AML-193 (cell line): ENCODE measurements around the gene RSKR.
"Not testable (repeated sequence)": the region's sequence is repeated elsewhere in the genome, so short reads cannot be mapped to it uniquely, and the experiment has no call there.

Experiments
- DNase-seq, 2 experiments: peaks; one replicate each; lab custom pipeline; 2025; lab: John Stamatoyannopoulos, UW

RSKR gene, protein sequence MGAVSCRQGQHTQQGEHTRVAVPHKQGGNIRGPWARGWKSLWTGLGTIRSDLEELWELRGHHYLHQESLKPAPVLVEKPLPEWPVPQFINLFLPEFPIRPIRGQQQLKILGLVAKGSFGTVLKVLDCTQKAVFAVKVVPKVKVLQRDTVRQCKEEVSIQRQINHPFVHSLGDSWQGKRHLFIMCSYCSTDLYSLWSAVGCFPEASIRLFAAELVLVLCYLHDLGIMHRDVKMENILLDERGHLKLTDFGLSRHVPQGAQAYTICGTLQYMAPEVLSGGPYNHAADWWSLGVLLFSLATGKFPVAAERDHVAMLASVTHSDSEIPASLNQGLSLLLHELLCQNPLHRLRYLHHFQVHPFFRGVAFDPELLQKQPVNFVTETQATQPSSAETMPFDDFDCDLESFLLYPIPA

DNA sequence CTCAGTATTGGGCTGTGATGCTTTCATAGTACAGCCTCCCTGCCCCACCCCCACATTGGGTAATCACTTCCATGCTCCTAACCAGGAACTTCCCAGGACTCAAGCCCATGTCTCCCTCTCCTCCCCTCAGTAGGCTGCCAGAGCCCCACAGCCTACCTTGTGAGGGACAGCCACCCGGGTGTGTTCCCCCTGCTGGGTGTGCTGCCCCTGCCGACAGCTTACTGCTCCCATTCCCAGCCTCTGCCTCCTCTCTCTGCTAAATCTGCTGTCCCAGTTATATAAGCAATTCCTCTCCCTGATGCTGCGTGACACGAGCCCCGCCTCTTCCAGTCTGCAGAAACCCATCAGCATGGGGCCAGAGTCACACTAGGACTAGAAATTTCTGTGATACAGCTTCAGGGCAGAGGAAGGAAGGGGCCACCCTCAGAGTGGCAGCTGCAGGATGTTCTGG, at the start of gene RSKR:
RSKR (minus strand) TSS at position 255 of the 451 bp plus-strand sequence; CDS start at position 231, 24 bp downstream.
- no peak for DNase-seq

DNA sequence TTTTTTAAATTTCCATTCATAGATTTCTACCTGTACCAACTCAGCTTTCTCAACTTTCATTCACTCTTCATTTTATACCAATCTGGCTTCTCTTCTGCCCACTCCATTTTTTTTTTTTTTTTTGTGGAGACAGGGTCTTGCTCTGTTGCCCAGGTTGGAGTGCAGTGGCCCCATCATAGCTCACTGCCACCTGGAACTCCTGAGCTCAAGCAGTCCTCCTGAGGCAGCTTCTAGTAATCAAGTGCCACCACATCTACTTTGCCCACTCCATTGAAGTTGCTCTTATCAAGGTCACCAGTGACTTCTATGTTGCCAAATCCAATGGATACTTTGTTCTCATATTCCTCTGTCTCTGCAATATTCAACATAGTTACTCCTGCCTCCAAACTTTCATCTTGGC, 49.7 kb upstream of the RSKR start:
- no peak for DNase-seq

DNA sequence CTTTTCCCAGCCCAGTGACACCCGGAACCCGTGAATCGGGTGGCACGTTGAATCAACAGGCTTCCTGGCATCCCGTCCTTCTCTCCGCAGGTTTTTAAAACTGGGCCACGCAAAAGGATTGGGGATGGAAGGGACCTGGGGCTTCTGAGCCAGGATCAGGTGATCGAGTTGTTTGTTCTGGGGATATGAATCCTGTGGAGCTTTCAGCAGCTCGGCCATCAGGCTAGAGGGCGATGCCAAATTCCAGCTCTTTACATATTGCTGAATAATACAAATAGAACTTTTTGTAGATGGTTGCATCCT, 48.5 kb upstream of the RSKR start:
- no peak for DNase-seq

DNA sequence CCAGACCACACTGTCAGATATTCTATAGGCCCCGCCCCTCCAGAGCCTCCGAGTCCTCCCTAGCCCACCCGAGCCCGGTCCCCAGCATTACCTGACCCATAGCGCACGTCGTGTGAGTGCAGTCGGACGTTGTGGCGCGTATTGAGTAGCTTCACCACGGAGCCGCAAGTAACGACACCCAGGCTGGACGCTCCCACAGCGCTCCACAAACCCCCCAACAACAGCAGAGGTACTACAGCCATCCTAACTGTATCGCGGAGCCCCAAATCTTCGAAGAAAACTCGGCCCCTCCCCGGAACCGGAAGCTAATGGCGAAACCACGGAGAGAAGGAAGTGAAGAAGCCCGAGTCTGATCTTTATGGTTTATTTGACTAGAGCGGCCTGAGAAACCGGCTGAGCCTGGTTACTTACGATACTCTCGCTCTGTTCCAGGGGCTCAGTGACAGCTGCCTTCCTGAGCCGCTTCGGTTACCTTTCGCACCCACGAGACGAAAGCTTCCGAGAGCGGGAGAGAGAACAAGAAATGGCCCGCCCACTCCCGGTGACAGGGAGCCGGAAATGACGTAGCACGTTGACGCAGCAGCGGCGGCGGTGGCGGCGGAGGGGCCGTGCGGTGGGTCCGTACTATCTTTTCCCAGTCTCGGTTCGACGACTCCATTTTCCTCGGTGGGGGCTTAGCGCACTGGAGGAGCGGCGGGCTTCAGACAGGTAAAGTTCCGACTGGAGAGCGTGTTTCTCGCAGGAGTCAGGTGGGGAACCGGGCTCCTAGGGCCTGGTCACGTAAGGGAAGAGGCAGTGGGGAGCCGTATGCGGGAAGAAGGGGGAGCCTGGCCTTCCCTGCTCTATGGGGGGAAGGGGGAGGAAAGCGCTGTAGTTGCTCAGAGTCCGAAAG, 47.9 kb upstream of the RSKR start, which contains the start of the genes SDF2 and SUPT6H:
SDF2 (minus strand) TSS at position 272 of the 892 bp plus-strand sequence; CDS start at position 242, 30 bp downstream.
SUPT6H (plus strand) TSS at position 571 of the 892 bp plus-strand sequence. CDS start 11,197 bp downstream, outside the sequence.
- DNase-seq = peak; percentile 92 to 97

DNA sequence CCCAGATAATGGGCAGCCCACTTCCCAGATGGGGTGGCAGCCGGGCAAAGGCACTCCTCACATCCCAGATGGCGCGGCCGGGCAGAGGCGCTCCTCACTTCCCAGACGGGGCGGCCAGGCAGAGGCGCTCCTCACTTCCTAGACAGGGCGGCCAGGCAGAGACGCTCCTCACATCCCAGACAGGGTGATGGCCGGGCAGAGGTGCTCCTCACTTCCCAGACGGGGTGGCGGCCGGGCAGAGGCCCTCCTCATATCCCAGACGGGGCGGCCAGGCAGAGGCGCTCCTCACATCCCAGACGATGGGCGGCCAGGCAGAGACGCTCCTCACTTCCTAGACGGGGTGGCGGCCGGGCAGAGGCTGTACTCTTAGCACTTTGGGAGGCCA, 45.5 kb upstream of the RSKR start:
- DNase-seq = not testable (repeated sequence)

DNA sequence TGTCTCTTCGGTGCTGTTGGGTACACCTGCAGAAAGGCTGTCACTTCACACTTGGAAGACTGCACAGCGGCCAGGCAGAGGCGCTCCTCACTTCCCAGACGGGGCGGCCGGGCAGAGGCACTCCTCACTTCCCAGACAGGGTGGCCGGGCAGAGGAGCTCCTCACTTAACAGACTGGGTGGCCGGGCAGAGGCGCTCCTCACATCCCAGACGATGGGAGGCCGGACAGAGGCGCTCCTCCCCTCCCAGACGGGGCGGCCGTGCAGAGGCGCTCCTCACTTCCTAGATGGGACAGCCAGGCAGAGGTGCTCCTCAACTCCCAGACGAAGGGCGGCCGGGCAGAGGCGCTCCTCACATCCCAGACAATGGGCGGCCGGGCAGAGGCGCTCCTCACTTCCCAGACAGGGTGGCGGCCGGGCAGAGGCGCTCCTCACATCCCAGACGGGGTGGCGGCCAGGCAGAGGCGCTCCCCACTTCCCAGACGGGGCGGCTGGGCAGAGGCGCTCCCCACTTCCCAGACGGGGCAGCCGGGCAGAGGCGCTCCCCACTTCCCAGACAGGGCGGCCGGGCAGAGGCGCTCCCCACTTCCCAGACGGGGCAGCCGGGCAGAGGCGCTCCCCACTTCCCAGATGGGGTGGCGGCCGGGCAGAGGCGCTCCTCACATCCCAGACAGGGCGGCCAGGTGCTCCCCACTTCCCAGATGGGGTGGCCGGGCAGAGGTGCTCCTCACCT, 44.9 kb upstream of the RSKR start:
- not testable (repeated sequence) for DNase-seq

DNA sequence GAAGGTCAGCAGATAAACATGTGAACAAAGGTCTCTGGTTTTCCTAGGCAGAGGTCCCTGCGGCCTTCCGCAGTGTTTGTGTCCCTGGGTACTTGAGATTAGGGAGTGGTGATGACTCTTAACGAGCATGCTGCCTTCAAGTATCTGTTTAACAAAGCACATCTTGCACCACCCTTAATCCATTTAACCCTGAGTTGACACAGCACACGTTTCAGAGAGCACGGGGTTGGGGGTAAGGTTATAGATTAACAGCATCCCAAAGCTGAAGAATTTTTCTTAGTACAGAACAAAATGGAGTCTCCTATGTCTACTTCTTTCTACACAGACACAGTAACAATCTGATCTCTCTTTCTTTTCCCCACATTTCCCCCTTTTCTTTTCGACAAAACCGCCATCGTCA, 44.4 kb upstream of the RSKR start:
- not testable (repeated sequence) for DNase-seq

DNA sequence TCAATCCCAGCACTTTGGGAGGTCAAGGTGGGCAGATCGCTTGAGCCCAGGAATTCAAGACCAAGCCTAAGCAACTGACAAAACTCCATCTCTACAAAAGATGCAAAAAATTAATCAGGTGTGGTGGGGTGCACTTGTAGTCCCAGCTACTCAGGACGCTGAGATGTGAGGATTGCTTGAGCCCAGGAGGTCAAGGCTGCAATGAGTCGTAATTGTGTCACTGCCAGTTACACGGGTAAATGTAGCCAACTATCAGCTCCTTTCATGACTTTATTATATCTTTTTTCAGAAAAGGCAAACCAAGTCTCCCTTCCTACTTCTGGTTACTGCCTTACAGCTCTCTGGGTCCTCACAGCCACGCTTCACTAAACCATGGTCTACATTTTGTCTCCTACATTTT, 43.8 kb upstream of the RSKR start:
- DNase-seq = no peak

DNA sequence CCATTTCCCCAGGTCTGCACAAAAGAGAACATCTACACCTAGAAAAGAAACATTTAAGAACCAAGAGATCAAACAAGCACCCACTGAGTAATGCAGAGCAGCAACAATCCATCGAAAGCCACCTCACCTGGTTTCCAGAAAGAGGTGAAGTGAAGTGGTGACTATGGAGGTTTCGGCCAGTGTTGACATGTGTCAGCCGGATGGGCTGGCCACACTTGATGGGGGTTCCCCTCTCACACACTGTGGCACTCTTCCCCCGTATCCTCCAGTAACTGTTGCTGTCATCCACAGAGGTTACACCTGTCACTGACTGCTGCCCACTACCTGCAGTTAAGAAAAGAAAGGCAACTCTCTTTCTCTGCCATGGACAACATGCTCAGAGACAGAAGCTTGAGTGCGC, 41.2 kb upstream of the RSKR start:
- DNase-seq = no peak

DNA sequence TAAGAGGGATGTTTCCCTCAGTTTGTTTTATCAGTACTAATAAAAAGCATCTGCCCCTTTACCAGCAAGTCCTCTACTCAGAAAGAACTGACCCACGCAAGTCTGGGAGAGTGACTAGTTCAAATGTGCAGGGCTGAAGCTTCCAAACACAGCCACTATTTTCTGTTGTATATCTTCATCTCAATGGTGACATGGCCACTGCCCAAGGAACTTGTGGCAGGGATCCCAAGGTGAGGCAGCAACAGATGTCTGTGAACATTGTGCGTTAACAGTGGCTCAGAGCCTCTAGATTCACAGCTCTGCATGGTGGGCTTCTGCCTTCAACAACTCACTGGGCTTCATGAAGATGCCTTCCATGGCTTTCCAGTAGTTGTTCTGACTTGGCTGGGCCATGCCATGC, 34.7 kb upstream of the RSKR start:
- DNase-seq = no peak

DNA sequence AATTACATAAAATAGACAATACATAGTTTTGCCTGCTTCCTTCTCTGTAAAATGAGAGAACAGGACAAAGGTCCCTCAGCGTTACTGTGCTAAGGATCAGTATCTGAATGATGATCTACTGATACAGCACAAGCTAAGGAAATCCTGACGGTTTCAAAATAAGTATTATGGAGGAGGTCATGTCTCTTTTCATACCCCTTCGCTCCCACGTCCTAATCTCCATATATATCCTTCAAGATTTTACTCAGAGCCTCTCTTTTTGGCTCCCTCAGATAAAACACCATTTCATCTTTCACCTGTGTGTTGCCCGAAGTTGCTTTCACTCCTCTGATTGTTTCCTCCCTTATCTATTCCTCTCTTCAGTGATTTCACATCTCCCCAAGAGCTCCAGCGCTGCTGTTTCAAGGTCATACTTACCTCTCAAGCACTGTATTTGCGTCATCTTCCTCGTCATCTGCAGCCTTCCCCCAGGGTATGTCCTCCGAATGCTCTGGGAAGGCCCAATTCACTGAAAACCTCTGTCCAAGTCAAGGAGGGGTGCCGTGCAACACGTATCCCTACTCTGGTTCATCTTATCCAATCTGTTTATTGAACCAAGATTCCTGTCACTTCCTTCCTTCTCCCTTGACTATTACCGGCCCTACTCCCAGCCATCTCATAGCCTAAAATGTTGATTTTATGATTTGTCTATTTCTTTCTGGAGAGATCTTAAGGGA, 32.2 kb upstream of the RSKR start:
- DNase-seq = no peak

DNA sequence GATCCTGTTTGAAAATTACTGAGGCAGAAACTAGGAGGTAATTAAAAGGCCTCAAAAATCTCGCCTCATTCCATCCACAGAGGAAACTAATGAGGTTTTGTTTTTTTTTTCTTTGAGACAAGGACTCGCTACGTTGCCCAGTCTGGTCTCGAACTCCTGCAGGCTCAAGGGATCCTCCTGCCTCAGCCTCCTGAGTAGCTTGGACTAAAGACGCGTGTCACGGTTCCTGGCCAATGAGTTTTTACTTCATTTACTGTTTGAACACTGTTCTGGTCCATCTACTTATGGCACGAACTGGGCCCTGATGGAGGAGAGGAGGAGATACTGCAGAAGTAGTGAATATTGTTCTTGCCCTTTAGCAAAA, 31.6 kb upstream of the RSKR start:
- DNase-seq = no peak

DNA sequence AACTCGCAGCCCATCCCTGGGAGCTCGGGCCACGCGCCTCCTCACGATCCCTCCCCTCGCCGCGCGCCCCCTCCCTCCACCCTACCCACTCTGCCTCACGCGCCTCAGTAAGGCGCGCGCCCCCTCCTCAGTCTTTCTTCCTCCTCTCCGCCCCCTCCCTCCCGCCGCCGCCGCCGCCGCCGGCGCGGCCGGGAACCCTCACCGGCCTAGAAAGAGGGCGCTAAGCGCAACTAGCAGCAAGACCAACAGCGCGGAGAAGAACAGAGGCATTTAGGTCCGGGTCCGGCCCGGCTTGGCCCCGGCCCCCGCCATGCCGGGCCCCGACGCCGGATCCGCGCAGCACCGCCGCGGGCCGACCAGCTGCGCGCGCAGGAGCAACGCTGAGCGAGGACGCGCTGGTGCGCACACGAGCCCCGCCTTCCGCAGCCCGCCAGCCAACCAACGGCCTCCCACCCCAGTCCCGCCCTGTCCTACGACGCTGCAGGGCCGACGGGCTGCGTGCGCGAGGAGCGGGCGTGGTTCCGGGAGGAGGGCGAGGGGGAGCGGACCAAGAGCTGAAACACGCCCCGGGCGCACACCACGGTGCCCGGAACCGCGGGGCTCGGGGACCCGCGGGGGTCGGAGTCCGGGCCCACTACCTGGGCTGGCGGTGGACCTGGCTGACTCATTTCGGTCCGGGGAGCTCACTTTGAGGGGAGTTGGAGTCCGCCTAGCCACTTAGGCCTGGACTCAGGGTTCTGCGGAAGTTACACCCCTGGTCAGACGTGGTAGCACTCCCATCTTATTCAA, 31.0 kb upstream of the RSKR start, which contains the start of gene BLTP2:
BLTP2 (minus strand) TSS at position 372 of the 789 bp plus-strand sequence; CDS start at position 270, 102 bp downstream.
- peak; percentile 95 to 96 for DNase-seq

DNA sequence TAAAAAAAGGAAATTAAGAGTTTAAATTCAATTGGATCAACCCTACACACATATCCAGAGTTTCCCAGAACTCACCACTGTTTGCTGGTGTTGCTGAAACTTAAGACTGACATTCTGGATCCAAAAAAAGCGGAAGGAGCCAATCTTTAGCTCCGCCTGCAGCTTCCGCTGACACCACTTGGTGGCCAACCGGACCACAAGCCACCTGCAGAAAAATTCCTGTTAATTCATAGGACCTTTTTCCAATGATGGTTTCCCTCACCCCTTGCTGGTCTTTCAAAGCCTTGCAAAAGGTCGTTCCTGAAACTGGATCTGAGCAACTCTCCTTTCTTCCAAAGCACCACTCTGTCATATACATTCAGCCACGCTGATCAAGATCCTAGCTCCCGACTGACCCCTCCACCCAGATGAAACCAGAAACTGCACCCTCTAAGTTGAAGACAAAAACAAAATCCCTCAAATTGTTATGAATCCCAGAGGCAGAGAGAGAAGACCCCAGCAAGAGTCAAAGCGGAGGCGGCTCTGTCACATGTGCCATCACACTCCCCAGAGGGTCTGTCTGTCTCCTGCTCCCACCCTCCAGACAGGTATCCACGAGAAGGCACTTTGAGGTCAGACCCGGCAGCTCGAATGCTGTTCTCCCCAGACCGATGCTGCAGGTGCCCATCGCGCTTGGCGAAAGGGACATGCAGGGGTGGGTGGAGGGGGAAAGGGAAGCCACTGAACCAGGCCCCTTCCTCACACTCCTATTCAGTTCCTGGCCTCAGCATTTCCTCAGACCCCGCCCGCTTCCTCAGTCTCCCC, 30.2 kb upstream of the RSKR start:
- DNase-seq = peak; percentile 79 to 88

DNA sequence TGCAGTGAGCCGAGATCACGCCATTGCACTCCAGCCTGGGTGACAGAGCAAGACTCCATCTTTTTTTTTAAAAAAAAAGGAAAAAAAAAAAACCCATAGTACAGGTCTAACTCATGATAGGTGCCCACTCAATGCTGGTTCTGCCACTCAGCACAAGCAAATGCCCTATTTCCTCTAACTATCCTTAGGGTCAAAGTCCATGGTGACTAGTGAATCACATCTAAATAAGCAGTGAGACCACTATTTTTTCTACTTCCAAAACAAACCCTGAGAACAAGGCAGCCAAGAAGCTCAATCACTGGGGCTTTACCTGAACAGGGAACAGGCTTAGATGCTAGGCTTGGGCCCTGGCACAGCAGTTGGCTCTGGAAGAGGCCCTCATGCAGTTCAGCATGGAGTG, 27.6 kb upstream of the RSKR start:
- no peak for DNase-seq

DNA sequence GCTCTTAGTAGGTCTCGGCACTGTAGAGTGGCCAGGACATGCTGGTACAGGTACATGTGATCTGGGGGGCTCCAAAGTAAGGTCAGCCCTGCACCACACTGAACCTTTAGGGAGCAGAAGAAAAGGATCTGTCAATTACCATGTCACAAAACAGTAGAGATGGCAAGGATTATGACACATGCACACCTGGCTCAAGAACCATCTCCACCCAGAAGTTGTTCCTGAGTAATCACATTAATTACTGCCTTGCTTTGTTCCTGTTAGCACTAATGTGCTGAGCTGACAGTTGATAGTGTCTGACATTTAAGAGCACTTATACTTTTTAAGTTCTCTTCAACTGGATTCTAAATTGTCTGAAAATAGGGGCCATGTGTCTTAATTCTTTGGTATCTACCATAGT, 21.5 kb upstream of the RSKR start:
- no peak for DNase-seq

DNA sequence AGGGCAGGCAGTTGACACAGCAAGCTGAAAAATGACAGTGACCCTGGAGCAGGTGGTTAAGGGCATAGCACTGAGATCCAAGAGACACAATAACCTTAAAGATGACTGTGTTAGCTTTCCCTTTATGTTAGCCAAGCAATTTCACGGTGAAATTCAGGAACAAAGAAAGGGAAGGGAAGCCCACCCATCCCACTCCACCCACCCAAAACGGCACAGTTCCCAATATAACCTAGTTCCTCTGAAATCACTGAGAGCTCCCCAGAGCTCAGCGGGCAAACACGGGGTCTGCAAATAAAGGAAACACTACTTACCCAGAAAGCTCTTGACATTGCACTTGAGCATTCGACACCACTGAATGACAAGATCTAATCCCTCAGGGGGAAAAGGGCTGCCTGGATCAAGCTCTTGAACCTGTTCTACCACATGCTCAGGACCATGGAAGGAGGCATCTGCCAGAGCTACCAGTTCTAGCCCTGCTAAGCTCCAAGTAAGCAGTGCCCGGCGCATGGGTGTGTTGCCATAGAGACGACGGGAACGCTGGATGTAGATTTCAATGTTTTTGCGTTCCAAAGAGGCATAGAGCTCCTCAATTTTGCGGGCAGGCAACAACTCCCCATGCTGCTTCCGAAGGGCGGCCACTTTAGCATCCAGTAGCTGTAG, 20.4 kb upstream of the RSKR start:
- DNase-seq = no peak

DNA sequence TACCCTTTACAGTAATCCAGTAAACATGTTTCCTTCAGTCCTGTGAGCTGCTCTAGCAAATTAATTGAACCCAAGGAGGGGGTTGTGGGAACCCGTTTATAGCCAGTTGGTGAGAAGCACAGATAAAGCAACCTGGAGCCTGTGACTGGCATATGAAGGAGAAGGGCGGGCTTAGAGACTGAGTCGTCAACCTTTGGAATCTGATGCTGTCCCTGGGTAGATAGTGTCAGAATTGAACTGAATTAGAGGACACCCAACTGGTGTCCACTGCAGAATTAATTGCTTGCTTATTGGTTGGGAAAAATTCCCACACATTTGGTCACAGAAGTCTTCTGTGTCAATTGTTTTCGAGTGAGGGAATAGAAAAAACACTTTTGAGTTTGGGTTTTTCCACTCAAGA, 12.8 kb upstream of the RSKR start:
- no peak for DNase-seq

DNA sequence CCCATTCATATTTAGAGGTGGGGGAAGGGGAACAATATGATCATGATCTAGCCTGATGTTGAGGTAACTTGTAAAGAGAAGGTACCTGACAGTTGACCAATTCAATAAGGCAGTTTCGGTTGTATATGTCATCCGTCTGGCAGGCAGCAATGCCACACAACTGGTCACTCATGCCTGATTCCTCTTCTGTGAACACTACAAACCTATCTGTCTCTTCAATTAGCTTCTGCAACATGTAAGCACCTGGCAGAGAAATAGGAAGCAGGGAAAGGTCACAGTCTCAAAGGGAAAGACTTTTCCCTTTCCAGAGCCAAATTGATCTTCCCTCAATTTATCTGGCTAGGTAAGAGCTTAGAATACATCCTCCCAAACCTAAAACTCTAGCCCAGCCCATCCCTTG, 10.2 kb upstream of the RSKR start:
- DNase-seq = no peak
